ENCODE data around the gene VTA1.
A peak's percentile ranks its signal among the peaks of the same experiment; 100 is the strongest.
"Not testable (repeated sequence)": the region's sequence is repeated elsewhere in the genome, so short reads cannot be mapped to it uniquely, and the experiment has no call there.

The VTA1 gene

GRCh38 chr6:142226731-142227130, 79.7 kb downstream of the VTA1 start:
- DNase-seq (ENCODE audit: low spot score): no peak

DNA sequence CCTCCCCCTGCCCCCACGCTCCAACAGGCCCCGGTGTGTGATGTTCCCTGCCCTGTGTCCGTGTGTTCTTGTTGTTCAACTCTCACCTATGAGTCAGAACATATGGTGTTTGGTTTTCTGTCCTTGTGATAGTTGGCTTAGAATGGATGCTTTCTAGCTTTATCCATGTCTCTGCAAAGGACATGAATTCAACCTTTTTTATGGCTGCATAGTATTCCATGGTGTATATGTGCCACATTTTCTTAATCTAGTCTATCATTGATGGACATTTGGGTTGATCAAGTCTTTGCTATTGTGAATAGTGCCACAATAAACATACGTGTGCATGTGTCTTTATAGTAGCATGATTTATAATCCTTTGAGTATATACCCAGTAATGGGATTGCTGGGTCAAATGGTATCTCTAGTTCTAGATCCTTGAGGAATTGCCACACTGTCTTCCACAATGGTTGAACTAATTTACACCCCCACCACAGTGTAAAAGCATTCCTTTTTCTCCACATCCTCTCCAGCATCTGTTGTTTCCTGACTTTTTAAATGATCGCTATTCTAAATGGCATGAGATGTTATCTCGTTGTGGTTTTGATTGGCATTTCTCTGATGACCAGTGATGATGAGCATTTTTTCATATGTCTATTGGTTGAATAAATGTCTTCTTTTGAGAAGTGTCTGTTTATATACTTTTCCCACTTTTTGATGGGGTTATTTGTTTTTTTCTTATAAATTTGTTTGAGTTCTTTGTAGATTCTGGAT, 82.6 kb downstream of the VTA1 start:
- not testable (repeated sequence) for DNase-seq (ENCODE audit: low spot score)

- DNase-seq (ENCODE audit: low spot score): not testable (repeated sequence)
Observed at GRCh38 chr6:142232206-142233044, 85.4 kb downstream of the VTA1 start.

DNA sequence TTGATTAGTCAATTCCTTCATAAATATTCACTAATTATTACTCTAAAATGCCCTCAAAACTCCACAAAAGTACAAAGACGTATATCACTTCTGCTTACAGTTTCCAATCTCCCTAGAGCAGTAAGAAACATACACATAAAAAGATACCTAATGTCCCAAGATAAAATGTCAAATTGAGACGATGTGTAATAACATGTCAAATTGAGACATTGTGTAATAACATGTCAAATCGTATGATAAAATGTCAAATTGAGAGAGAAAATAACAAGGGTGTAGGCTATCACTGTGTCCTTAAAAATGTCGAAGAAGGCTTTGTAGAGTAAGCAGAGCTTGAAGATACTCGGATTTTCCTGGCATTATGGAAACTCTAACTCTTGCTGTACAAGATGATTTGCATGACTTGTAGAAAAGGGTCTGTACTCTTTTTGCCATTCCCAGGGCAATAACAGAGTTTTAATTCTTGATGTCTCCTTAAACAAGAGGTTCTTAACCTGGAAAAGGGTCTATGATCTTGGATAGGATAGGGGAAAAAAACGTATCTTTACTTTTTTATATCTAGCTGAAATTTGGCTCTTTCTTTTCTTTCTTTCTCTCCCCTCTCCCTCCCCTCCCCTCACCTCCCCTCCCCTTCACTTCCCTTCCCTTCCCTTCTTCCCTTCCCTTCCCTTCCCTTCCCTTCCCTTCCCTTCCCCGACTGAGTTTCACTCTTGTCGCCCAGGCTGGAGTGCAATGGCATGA, 87.1 kb downstream of the VTA1 start:
- DNase-seq (ENCODE audit: low spot score): no peak

DNA sequence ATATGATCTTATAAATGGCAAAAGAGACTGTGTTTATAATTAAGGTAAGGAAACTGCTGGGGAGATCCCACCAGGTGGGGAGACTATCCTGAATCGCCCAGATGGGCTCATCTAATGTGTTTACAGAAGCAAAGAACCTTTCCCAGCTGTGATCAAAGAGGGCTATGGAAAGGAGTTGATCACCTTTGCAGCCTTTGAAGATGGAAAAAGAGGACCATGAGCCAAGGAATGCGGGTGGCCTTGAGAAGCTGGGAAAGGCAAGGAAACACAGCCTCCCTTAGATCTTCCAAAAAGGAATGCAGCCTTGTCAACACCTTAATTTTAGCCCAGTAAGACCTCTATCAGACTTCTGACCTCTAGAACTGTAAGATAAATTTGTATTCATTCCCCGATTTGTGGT, 88.2 kb downstream of the VTA1 start:
- DNase-seq (ENCODE audit: low spot score): no peak

DNA sequence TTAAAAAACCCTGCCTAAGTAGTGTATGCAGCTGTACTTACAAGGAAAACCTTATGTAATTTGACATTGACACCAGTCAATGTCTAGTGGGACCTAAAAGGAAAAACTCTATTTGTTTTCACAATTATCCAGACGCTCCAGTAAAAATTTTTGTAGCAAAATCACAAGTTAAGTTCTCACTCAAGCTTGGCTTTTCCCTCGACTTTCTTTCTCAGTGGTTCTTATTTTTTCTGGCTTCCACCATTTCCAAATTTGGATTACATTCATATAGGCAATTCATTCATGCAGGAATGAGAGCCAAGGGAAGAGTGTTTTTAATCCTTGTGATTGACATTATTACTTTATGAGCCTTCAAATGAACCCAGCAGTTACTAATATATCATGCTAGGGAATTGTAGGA, 88.7 kb downstream of the VTA1 start:
- DNase-seq (ENCODE audit: low spot score): no peak

GRCh38 chr6:142236691-142237090, 89.6 kb downstream of the VTA1 start:
- DNase-seq (ENCODE audit: low spot score): no peak

GRCh38 chr6:142238881-142239280, 91.8 kb downstream of the VTA1 start:
- no peak for DNase-seq (ENCODE audit: low spot score)

DNA sequence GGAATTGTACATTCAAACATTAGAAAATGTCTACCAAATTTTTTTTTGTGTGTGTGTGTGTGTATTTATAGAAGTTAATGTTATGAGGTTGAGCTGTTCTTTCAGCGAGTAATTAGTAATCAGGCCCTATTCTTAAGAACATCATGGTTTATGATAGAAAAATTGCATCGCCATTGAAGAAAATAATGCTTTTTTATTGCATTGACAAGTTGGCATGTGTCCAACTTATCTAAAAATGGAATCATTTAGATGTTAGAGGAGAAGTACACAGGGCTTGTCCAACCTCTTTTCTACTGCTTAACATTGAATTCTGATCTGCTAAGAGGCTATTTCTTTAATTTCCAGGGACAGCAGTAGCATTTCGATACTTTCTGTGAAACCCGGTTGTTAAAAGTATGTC, 93.1 kb downstream of the VTA1 start:
- DNase-seq (ENCODE audit: low spot score): no peak

DNA sequence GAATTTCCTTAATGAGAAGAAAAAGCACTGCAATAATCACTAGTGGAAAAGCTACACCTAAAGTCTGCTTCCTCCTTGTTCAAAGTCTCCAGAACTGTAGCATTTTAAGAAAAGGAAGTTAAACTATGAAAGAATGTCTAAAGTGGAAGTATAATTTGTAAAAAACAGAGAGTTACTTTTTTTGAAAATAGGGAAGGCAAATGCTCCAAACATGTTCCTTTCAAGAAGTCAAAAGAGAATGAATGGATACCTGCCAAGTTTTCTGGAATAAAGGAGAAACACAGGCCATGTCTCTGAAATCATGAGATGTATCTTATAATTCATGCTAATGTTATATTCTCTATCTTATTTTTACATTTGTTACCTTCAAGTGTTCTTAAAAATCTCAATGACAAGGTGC, 94.0 kb downstream of the VTA1 start:
- no peak for DNase-seq (ENCODE audit: low spot score)

- peak; percentile 0 for DNase-seq (ENCODE audit: low spot score)
Observed at GRCh38 chr6:142242269-142242668, 95.2 kb downstream of the VTA1 start.

GRCh38 chr6:142246960-142247359, 99.9 kb downstream of the VTA1 start:
- DNase-seq (ENCODE audit: low spot score): no peak

GRCh38 chr6:142249266-142249665, 102.2 kb downstream of the VTA1 start:
- no peak for DNase-seq (ENCODE audit: low spot score)

- no peak for DNase-seq (ENCODE audit: low spot score)
Observed at GRCh38 chr6:142251930-142252445, 104.9 kb downstream of the VTA1 start.

DNA sequence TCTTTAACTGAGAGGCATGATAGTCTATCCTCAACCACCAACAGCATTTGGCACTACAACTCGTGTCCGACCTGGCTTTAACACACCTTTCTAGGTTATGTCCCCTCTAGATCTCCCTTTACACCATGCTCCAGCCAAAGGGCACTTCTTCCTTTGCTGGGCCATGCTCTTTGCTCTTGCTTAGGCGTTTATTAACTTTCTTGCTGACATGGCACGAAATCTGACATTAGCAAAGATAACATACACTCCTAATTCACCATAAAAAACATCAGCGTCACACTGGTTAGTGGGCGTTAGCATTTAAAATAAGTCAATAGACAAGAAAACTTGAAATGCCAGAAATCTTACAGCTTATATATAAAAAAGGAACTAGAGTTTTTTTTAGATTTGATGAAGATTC, 107.5 kb downstream of the VTA1 start:
- no peak for DNase-seq (ENCODE audit: low spot score)

DNA sequence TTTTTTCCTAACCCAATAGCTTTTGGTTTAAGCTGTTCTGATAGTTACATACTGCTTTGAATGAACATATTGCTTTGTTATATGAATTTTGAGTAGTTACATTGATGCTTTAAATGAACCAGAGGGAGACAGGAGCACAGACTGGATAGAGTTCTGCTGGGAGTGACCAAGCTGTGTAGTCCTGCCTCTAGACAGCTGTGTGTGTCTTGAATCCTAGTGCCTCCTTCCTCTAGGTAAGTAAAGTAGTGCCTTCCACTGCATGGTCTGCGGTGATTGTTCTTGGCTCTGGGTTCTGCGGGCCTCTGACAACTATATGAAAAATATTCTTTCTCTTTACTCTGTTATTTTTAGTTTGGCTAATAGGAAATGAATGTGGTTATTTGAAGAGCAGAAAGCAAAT, 108.7 kb downstream of the VTA1 start:
- no peak for DNase-seq (ENCODE audit: low spot score)

GRCh38 chr6:142258305-142258704, 111.2 kb downstream of the VTA1 start:
- no peak for DNase-seq (ENCODE audit: low spot score)

DNA sequence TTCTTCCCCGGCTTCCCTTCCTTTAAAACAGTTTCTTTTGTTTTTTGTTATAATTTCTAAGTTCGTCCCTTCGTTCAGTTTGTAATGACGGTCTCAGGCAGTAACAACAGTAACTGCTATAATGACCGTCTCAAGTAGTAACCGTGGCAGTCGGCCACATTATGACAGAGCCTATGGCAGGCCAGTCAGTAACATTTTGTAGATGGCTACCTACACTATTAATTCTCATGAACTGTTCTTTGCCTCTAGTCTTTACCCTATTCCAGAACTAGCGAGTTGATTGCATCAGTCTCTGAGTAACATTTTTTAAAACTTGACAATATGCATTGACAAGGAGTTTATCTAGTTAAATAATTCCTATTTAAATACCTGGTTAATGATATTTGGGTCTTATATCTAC, 111.7 kb downstream of the VTA1 start:
- no peak for DNase-seq (ENCODE audit: low spot score)

GRCh38 chr6:142260748-142261147, 113.7 kb downstream of the VTA1 start:
- DNase-seq (ENCODE audit: low spot score): no peak

DNA sequence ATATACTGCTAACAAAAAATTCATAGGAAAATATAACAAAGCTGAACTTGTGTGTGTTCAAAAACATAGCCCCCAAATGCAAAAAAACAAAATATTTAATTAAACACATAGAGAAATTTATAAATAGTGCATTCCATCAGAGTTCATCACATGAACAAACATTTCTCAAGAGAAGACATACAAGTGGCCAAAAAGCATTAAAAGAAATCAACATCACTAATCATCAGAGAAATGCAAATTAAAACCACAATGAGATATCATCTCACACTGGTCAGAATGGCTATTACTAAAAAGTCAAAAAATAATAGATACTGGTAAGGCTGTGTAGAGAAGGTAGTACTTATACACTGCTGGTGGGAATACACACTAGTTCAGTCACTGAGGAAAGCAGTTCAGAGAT, 115.2 kb downstream of the VTA1 start:
- DNase-seq (ENCODE audit: low spot score): no peak

DNA sequence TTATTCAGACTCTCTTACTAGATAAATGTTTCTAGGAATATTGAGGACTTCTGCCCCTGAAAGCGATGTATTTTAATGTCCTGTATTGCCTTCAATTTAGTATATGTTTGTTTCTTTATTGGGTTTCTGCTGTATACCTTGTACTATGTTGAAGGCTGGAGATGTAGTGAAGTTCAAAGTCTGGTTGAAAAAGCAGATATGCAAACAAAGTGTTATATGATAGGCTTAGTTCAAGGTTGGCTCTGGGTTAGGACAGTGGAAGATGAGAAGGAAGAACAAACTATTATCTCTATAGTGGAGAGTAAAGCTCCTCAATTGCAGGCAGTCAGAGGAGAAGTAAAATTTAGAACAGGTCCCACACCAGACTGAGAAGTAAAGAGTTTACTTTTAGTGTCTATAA, 118.4 kb downstream of the VTA1 start:
- DNase-seq (ENCODE audit: low spot score): no peak

DNA sequence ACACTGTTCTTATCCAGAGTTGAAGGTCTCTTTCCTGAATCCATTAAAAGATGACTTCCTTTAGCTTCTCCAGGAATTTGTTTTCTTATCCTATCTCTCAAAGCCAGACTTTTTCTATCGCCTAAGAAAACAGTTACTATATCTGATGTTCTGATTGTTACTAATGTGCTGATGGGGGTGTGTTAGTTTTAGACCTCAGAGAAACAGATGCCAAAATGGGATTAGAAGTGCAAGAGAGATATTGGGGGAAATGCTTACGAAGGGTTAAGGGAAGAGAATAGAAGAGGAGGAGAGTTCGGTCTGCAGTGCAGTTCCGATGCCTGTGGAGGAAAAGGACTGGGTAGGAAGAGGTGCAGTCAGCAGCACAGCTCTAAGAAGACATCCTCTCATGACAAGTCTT, 119.0 kb downstream of the VTA1 start:
- DNase-seq (ENCODE audit: low spot score): no peak

- no peak for DNase-seq (ENCODE audit: low spot score)
Observed at GRCh38 chr6:142271476-142271875, 124.4 kb downstream of the VTA1 start.
